Occipital lobe (tissue), 2 donors: ENCODE results near the gene MRPS15. TPM values are rescaled to one million over a fixed set of nuclear protein-coding genes. Genes with fewer than 3 reads are reported as not detected.
A peak's percentile ranks its signal among the peaks of the same experiment; 100 is the strongest.

Experiments
- DNase-seq: peaks from one replicate; lab custom pipeline; 2025; lab: John Stamatoyannopoulos, UW
- total RNA-seq: library from RNA; depleted of rRNA; stranded (reverse); fragments of >200 nt; gene quantifications from one replicate; pipeline ENCODE4 v1.2.3, GENCODE V29; 2014

MRPS15 gene
- total RNA-seq, 1 donor from 2014 or later, result 12.5 TPM

GRCh38 chr1:36463463-36463802, 751 bp downstream of the MRPS15 start:
- no peak for DNase-seq

GRCh38 chr1:36458910-36459309, 5.3 kb downstream of the MRPS15 start:
- DNase-seq, result no peak

GRCh38 chr1:36457691-36458090, 6.5 kb downstream of the MRPS15 start:
- no peak for DNase-seq

GRCh38 chr1:36456391-36456928, 7.7 kb downstream of the MRPS15 start:
- DNase-seq, result no peak

GRCh38 chr1:36455386-36455785, 8.8 kb downstream of the MRPS15 start:
- no peak for DNase-seq

- no peak for DNase-seq
Observed at GRCh38 chr1:36453600-36454388, 10.4 kb downstream of the MRPS15 start.

- DNase-seq, result no peak
Observed at GRCh38 chr1:36453051-36453450, 11.1 kb downstream of the MRPS15 start.

GRCh38 chr1:36450919-36451305, 13.3 kb downstream of the MRPS15 start:
- no peak for DNase-seq

GRCh38 chr1:36450270-36450918, 13.8 kb downstream of the MRPS15 start, which contains the start of gene OSCP1:
OSCP1 (minus strand) TSS chr1:36450451; CDS start chr1:36450369, 82 bp downstream.
- peak; percentile 91 for DNase-seq

- no peak for DNase-seq
Observed at GRCh38 chr1:36448530-36449056, 15.6 kb downstream of the MRPS15 start.

GRCh38 chr1:36447450-36447849, 16.7 kb downstream of the MRPS15 start:
- DNase-seq, result no peak

GRCh38 chr1:36446746-36447145, 17.4 kb downstream of the MRPS15 start:
- DNase-seq, result no peak

GRCh38 chr1:36446271-36446670, 17.9 kb downstream of the MRPS15 start:
- DNase-seq, result no peak

GRCh38 chr1:36443297-36443696, 20.9 kb downstream of the MRPS15 start:
- no peak for DNase-seq

GRCh38 chr1:36442337-36442736, 21.8 kb downstream of the MRPS15 start:
- no peak for DNase-seq

- DNase-seq, result no peak
Observed at GRCh38 chr1:36440646-36441045, 23.5 kb downstream of the MRPS15 start.

GRCh38 chr1:36440044-36440443, 24.1 kb downstream of the MRPS15 start:
- DNase-seq, result no peak

GRCh38 chr1:36438715-36439114, 25.5 kb downstream of the MRPS15 start:
- no peak for DNase-seq

- no peak for DNase-seq
Observed at GRCh38 chr1:36436821-36437220, 27.4 kb downstream of the MRPS15 start.

GRCh38 chr1:36433102-36433501, 31.1 kb downstream of the MRPS15 start:
- DNase-seq, result no peak

- DNase-seq, result no peak
Observed at GRCh38 chr1:36432616-36433015, 31.6 kb downstream of the MRPS15 start.

GRCh38 chr1:36425791-36426190, 38.4 kb downstream of the MRPS15 start:
- DNase-seq, result peak; percentile 28

GRCh38 chr1:36421649-36422048, 42.5 kb downstream of the MRPS15 start:
- no peak for DNase-seq
